SK-N-SH (cell line): ENCODE results near the gene FRMD5. TPM values are rescaled to one million over a fixed set of nuclear protein-coding genes. Genes with fewer than 3 reads are reported as not detected.

Source experiments
- CTCF ChIA-PET: fragments of 300-600, 350-600 bp; formaldehyde crosslinking; extraction: SDS; loops from one replicate; lab custom pipeline; 2021; lab: Yijun Ruan, JAX
- POLR2A ChIA-PET: fragments of 350-600 bp; sonication (Branson Sonifier 250); formaldehyde crosslinking; extraction: SDS; loops from one replicate; lab custom pipeline; 2020; ENCODE audit warnings: antibody characterized with exemption, inconsistent platforms; lab: Yijun Ruan, JAX
- DNase-seq: peaks from one replicate; pipeline ENCODE4 v3.0.0; 2012
- H2AFZ ChIP-seq: fragments of 200-600 bp; sonication (generic); 2 replicates; pipeline ENCODE4 v1.8.1; 2016; ENCODE audit warnings: antibody characterized with exemption, mild to moderate bottlenecking, low read depth
- H3F3A ChIP-seq: fragments of 200-600 bp; sonication (generic); replicated peaks from 2 replicates; pipeline ENCODE3; 2016; ENCODE audit warnings: antibody characterized with exemption, mild to moderate bottlenecking; ENCODE audit not compliant: insufficient read depth
- H3K27ac ChIP-seq, 2 experiments: fragments of 200-500 bp in 1 of 2; fragments of 200-600 bp in 1 of 2; sonication (Bioruptor generic) in 1 of 2; sonication (generic), shearing (Covaris generic) in 1 of 2; 2 replicates each; pipeline versions ENCODE4 v1.5.1 to v1.6.1; 2014 to 2016; ENCODE audit warnings: low read depth in 2 of 2, inconsistent platforms in 1 of 2, low read length in 1 of 2, mild to moderate bottlenecking in 1 of 2, mixed read lengths in 1 of 2
- H3K27me3 ChIP-seq: fragments of 200-600 bp; sonication (generic), shearing (Covaris generic); 2 replicates; pipeline ENCODE4 v1.6.1; 2016; ENCODE audit warnings: mixed run types; ENCODE audit not compliant: insufficient read depth
- H3K36me3 ChIP-seq, 2 experiments: fragments of 200-500 bp in 1 of 2; fragments of 200-600 bp in 1 of 2; sonication (Bioruptor generic) in 1 of 2; sonication (generic) in 1 of 2; replicated peaks in 1 of 2; 2 replicates each; pipeline versions ENCODE3 to v1.5.1; 2014 to 2016; ENCODE audit warnings: low read length in 1 of 2, mild to moderate bottlenecking in 1 of 2; ENCODE audit not compliant: insufficient read depth in 2 of 2, control insufficient read depth in 1 of 2
- H3K4me1 ChIP-seq, 2 experiments: fragments of 200-500 bp in 1 of 2; fragments of 200-600 bp in 1 of 2; sonication (Bioruptor generic) in 1 of 2; sonication (generic), shearing (Covaris generic) in 1 of 2; 2 replicates each; pipeline versions ENCODE4 v1.5.1 to v1.6.1; 2014 to 2016; ENCODE audit warnings: low read depth in 1 of 2, low read length in 1 of 2, mixed run types in 1 of 2; ENCODE audit not compliant: insufficient read depth in 2 of 2, control insufficient read depth in 1 of 2
- H3K4me2 ChIP-seq: fragments of 200-600 bp; sonication (generic), shearing (Covaris generic); 2 replicates; pipeline ENCODE4 v1.6.1; 2017; ENCODE audit warnings: mixed run types
- H3K4me3 ChIP-seq, 2 experiments: fragments of 200-500 bp in 1 of 2; fragments of 200-600 bp in 1 of 2; sonication (Bioruptor generic) in 1 of 2; sonication (generic), shearing (Covaris generic) in 1 of 2; 2 replicates each; pipeline versions ENCODE4 v1.5.1 to v1.8.1; 2014 to 2016; ENCODE audit warnings: low read depth in 2 of 2, inconsistent platforms in 1 of 2, low read length in 1 of 2, mild to moderate bottlenecking in 1 of 2, mixed read lengths in 1 of 2, moderate library complexity in 1 of 2
- H3K79me2 ChIP-seq: fragments of 200-600 bp; sonication (generic); 2 replicates; pipeline ENCODE4 v1.8.1; 2017; ENCODE audit warnings: mild to moderate bottlenecking; ENCODE audit not compliant: insufficient read depth
- H3K9ac ChIP-seq: fragments of 200-600 bp; sonication (generic); 2 replicates; pipeline ENCODE4 v1.6.1; 2017; ENCODE audit warnings: mixed run types
- H3K9me2 ChIP-seq: fragments of 200-600 bp; sonication (generic); 2 replicates; pipeline ENCODE4 v1.6.1; 2017; ENCODE audit warnings: mixed run types
- H3K9me3 ChIP-seq: fragments of 200-600 bp; sonication (generic); 2 replicates; pipeline ENCODE4 v1.6.1; 2017; ENCODE audit warnings: mixed run types, mild to moderate bottlenecking, moderate library complexity
- H4K20me1 ChIP-seq: fragments of 200-600 bp; sonication (generic); 2 replicates; pipeline ENCODE4 v1.6.1; 2017; ENCODE audit warnings: mild to moderate bottlenecking, mixed run types; ENCODE audit not compliant: insufficient read depth
- CTCF ChIP-seq: fragments of 200-600 bp; sonication (generic); IDR thresholded peaks from 2 replicates; pipeline ENCODE4 v1.6.1; 2017; ENCODE audit warnings: antibody characterized with exemption, mild to moderate bottlenecking, moderate library complexity
- ELF1 ChIP-seq: IDR thresholded peaks from 2 replicates; pipeline ENCODE4 v1.4.0; 2012
- EZH2phosphoT487 ChIP-seq: fragments of 200-600 bp; sonication (generic); IDR thresholded peaks from 2 replicates; pipeline ENCODE4 v1.6.1; 2017; ENCODE audit warnings: low read depth, mixed run types, mild to moderate bottlenecking, antibody characterized with exemption, moderate library complexity, borderline replicate concordance
- FOSL2 ChIP-seq: IDR thresholded peaks from 2 replicates; pipeline ENCODE4 v1.4.0; 2012; ENCODE audit warnings: low read depth, mild to moderate bottlenecking, moderate library complexity, borderline replicate concordance
- FOXJ3 ChIP-seq: sonication (generic); formaldehyde crosslinking; IDR thresholded peaks from 2 replicates; pipeline ENCODE4 v1.5.1; 2020; ENCODE audit warnings: mild to moderate bottlenecking, missing genetic modification reagents
- GABPA ChIP-seq: IDR thresholded peaks from 2 replicates; pipeline ENCODE4 v1.4.0; 2012; ENCODE audit warnings: low read depth, mild to moderate bottlenecking
- JUND ChIP-seq: IDR thresholded peaks from 2 replicates; pipeline ENCODE4 v1.4.0; 2012
- MEF2A ChIP-seq: IDR thresholded peaks from 2 replicates; pipeline ENCODE4 v1.4.0; 2012; ENCODE audit warnings: low read depth, borderline replicate concordance
- MXI1 ChIP-seq: IDR thresholded peaks from 2 replicates; pipeline ENCODE4 v1.6.1; 2012; ENCODE audit warnings: mild to moderate bottlenecking, low read depth, low read length, improper control_type of control experiment
- NRF1 ChIP-seq: IDR thresholded peaks from 2 replicates; pipeline ENCODE4 v1.6.1; 2012; ENCODE audit warnings: low read depth, mild to moderate bottlenecking, low read length
- POLR2AphosphoS5 ChIP-seq: IDR thresholded peaks from 2 replicates; pipeline ENCODE4 v1.6.1; 2012; ENCODE audit warnings: low read depth, low read length
- RCOR1 ChIP-seq: fragments of 150-350 bp; IDR thresholded peaks from 2 replicates; pipeline ENCODE4 v1.6.1; 2017; ENCODE audit warnings: antibody characterized with exemption, low read length
- REST ChIP-seq: IDR thresholded peaks from 2 replicates; pipeline ENCODE4 v1.6.1; 2012; ENCODE audit warnings: mild to moderate bottlenecking, low read depth, low read length, moderate library complexity
- RFX5 ChIP-seq: IDR thresholded peaks from 2 replicates; pipeline ENCODE4 v1.6.1; 2012; ENCODE audit warnings: mild to moderate bottlenecking, improper control_type of control experiment, low read length
- RXRA ChIP-seq: IDR thresholded peaks from 2 replicates; pipeline ENCODE4 v1.4.0; 2012; ENCODE audit warnings: low read depth, mild to moderate bottlenecking, borderline replicate concordance
- SIN3A ChIP-seq: IDR thresholded peaks from 2 replicates; pipeline ENCODE4 v1.6.1; 2012; ENCODE audit warnings: low read depth, mild to moderate bottlenecking, low read length, moderate library complexity, borderline replicate concordance
- SMC3 ChIP-seq: IDR thresholded peaks from 2 replicates; pipeline ENCODE4 v1.6.1; 2012; ENCODE audit warnings: low read depth, low read length, improper control_type of control experiment
- TAF1 ChIP-seq: IDR thresholded peaks from 2 replicates; pipeline ENCODE4 v1.6.1; 2012; ENCODE audit warnings: low read depth, mild to moderate bottlenecking, low read length, moderate library complexity, borderline replicate concordance
- TCF12 ChIP-seq: IDR thresholded peaks from 2 replicates; pipeline ENCODE4 v1.4.0; 2012
- TEAD4 ChIP-seq: IDR thresholded peaks from 2 replicates; pipeline ENCODE4 v1.4.0; 2012; ENCODE audit warnings: mild to moderate bottlenecking, borderline replicate concordance; ENCODE audit not compliant: insufficient read depth
- USF1 ChIP-seq: IDR thresholded peaks from 2 replicates; pipeline ENCODE4 v1.4.0; 2012; ENCODE audit warnings: low read depth, borderline replicate concordance
- USF2 ChIP-seq: fragments of 150-350 bp; IDR thresholded peaks from 2 replicates; pipeline ENCODE4 v1.6.1; 2017; ENCODE audit warnings: antibody characterized with exemption, low read length, low read depth, borderline replicate concordance
- YY1 ChIP-seq: IDR thresholded peaks from 2 replicates; pipeline ENCODE4 v1.4.0; 2012; ENCODE audit warnings: low read depth, mild to moderate bottlenecking
- ZBTB33 ChIP-seq: IDR thresholded peaks from 2 replicates; pipeline ENCODE4 v1.4.0; 2012; ENCODE audit warnings: low read depth, borderline replicate concordance
- WGBS: methylation state at CpG from one replicate; pipeline ENCODE4 v1.1.6; 2017; ENCODE audit warnings: low lambda C conversion rate; 5-methylcytosine and 5-hydroxymethylcytosine counted together
- polyA plus RNA-seq, 3 experiments: library from polyadenylated mRNA; depleted of rRNA; stranded (reverse); fragments of >200 nt; gene quantifications; 2 replicates each; pipeline ENCODE4 v1.2.3, GENCODE V29; 2012

The FRMD5 gene
- polyA plus RNA-seq (2012; rRNA removed), result 24.8 and 26.7 TPM in 2 replicates
- 19.0 and 20.1 TPM in 2 replicates for polyA plus RNA-seq (2012; cell fraction: cytosol; rRNA removed)
- 67.5 and 78.1 TPM in 2 replicates for polyA plus RNA-seq (2012; cell fraction: nucleus; rRNA removed)

GRCh38 chr15:44195151-44195740 lies at the start of gene FRMD5:
TSS of gene FRMD5 (minus strand) at chr15:44195271.
- no peaks in the 10 kb centered on the region for H3K36me3 ChIP-seq
- TF ChIP-seq JUND (no peak), EZH2phosphoT487 (no peak), REST (no peak), MEF2A (no peak), SIN3A (peak; percentile 55; the same call in 1 of the 2 replicates), ELF1 (no peak), SMC3 (peak; percentile 1; the same call in 1 of the 2 replicates), FOSL2 (no peak), RCOR1 (peak; percentile 44; the same call in 1 of the 2 replicates), RXRA (no peak), USF2 (no peak), MXI1 (peak; percentile 61; the same call in 1 of the 2 replicates), TCF12 (no peak; the same call in 1 of the 2 replicates), USF1 (no peak), TEAD4 (no peak), CTCF (peak; percentile 43), RFX5 (no peak), TAF1 (peak; percentile 81), NRF1 (no peak), GABPA (no peak), FOXJ3 (CRISPR knock-in tag) (no peak), YY1 (no peak), ZBTB33 (peak; percentile 58; the same call in 1 of the 2 replicates), POLR2AphosphoS5 (peak; percentile 90)

More at GRCh38 chr15:44195151-44195740, at the start of gene FRMD5:
- H3K27me3 ChIP-seq, result no peaks in the 10 kb centered on the region
- WGBS, result under 1% methylated on average over 27 of the region's 43 CpGs
- H3K4me1 ChIP-seq, result peaks cover 0 to 4% of the 10 kb centered on the region in 2 experiments; a peak in 2 of 4 replicates
- no peaks in the 10 kb centered on the region for H3K9me2 ChIP-seq
- ChIA-PET CTCF (interaction anchor here (0.6 to 3.5 kb wide), 6 partner anchors 8 to 310 kb away, joined by 3 to 23 read pairs (median 3); no protein-coding TSS in a partner anchor), POLR2A (no interaction called here)
- H4K20me1 ChIP-seq, result no peaks in the 10 kb centered on the region
- H2AFZ ChIP-seq, result peak within 1 kb of the TSS; percentile 100
- H3K9me3 ChIP-seq, result no peaks in the 10 kb centered on the region
- peak; percentile 98 for DNase-seq
- peak within 1 kb of the TSS; percentile 97 for H3K4me2 ChIP-seq
- peak within 1 kb of the TSS; percentile 79 for H3K9ac ChIP-seq
- H3K27ac ChIP-seq, result peak within 1 kb of the TSS; percentile 88 to 91
- H3K79me2 ChIP-seq, result peaks cover 46% of the 10 kb centered on the region
- peak within 1 kb of the TSS; percentile 84 to 99 for H3K4me3 ChIP-seq
- H3F3A ChIP-seq, result peaks cover 11% of the 10 kb centered on the region
